Caco-2 (cell line): Measurements from ENCODE around the gene PTPRO. TPM values are rescaled to one million over a fixed set of nuclear protein-coding genes. Genes with fewer than 3 reads are reported as not detected.

ENCODE experiments used
- BruUV-seq: library from RNA; stranded (reverse); fragments of 400-500 nt; replicated peaks from 2 replicates; lab custom pipeline; 2021; lab: Mats Ljungman, UMichigan
- CTCF ChIA-PET: fragments of 300-600 bp; sonication (Branson Sonifier 250); formaldehyde crosslinking; loops from one replicate; lab custom pipeline; 2022; ENCODE audit warnings: antibody characterized with exemption; lab: Charles Lee
- POLR2A ChIA-PET: fragments of 300-600 bp; sonication (Branson Sonifier 250); formaldehyde crosslinking; loops from one replicate; lab custom pipeline; 2022; ENCODE audit warnings: antibody characterized with exemption; lab: Charles Lee
- DNase-seq, 2 experiments: peaks; one replicate each; pipeline versions ENCODE4 v3.0.0 to v3.0.0-alpha.2; 2020 to 2022
- H3K27me3 ChIP-seq: replicated peaks from 2 replicates; pipeline ENCODE4 v1.6.0; 2011; ENCODE audit warnings: low read length; ENCODE audit not compliant: control insufficient read depth, insufficient read depth
- H3K36me3 ChIP-seq: 2 replicates; pipeline ENCODE4 v1.5.1; 2011; ENCODE audit warnings: low read length; ENCODE audit not compliant: control insufficient read depth, insufficient read depth
- H3K4me1 ChIP-seq: fragments of 250-450 bp; sonication (Bioruptor Pico); 2 replicates; pipeline ENCODE4 v1.5.1; 2020; ENCODE audit warnings: mild to moderate bottlenecking
- H3K4me3 ChIP-seq: 2 replicates; pipeline ENCODE4 v1.5.1; 2011; ENCODE audit warnings: low read depth, mild to moderate bottlenecking, control low read depth, low read length
- H3K9me3 ChIP-seq: fragments of 250-450 bp; sonication (Bioruptor Pico); 2 replicates; pipeline ENCODE4 v1.5.1; 2020; ENCODE audit warnings: mild to moderate bottlenecking, moderate library complexity
- H3K27ac Mint-ChIP-seq: one replicate; pipeline ENCODE4 v1.8.0; 2022; ENCODE audit warnings: mixed read lengths; ENCODE audit not compliant: unreplicated experiment
- H3K27me3 Mint-ChIP-seq: one replicate; pipeline ENCODE4 v1.8.0; 2022; ENCODE audit warnings: mixed read lengths; ENCODE audit not compliant: insufficient read depth, unreplicated experiment
- H3K36me3 Mint-ChIP-seq: one replicate; pipeline ENCODE4 v1.8.0; 2022; ENCODE audit warnings: mild to moderate bottlenecking, mixed read lengths; ENCODE audit not compliant: insufficient read depth, unreplicated experiment
- H3K4me1 Mint-ChIP-seq: one replicate; pipeline ENCODE4 v1.8.0; 2022; ENCODE audit warnings: low read depth, mixed read lengths; ENCODE audit not compliant: unreplicated experiment
- H3K4me3 Mint-ChIP-seq: one replicate; pipeline ENCODE4 v1.8.0; 2022; ENCODE audit warnings: mild to moderate bottlenecking, moderate library complexity, mixed read lengths; ENCODE audit not compliant: unreplicated experiment
- H3K9me3 Mint-ChIP-seq: one replicate; pipeline ENCODE4 v1.8.0; 2022; ENCODE audit warnings: mixed read lengths; ENCODE audit not compliant: unreplicated experiment
- intact Hi-C: fragments of 100-400 bp; cut with micrococcal nuclease; formaldehyde crosslinking; loops from one replicate; pipeline ENCODE4 v1.10.0; 2022; ENCODE audit not compliant: unreplicated experiment
- total RNA-seq: library from RNA; stranded (reverse); gene quantifications from 2 replicates; pipeline ENCODE4 v1.2.3, GENCODE V29; 2022
- TF ChIP-seq, protein P1 (sequence below), 2 experiments: fragments of 200-600 bp in 1 of 2; IDR thresholded peaks; 1 replicate in 1 of 2; 2 replicates in 1 of 2; pipeline versions ENCODE4 v1.5.1 to v1.8.0; 2011 to 2022; ENCODE audit warnings: antibody characterized with exemption in 1 of 2, control low read depth in 1 of 2, inconsistent platforms in 1 of 2, low read depth in 1 of 2, low read length in 1 of 2, mild to moderate bottlenecking in 1 of 2, moderate library complexity in 1 of 2; ENCODE audit not compliant: insufficient read depth in 1 of 2, severe bottlenecking in 1 of 2, unreplicated experiment in 1 of 2

PTPRO gene
- total RNA-seq, 1 experiment from 2014 or later: not detected

DNA sequence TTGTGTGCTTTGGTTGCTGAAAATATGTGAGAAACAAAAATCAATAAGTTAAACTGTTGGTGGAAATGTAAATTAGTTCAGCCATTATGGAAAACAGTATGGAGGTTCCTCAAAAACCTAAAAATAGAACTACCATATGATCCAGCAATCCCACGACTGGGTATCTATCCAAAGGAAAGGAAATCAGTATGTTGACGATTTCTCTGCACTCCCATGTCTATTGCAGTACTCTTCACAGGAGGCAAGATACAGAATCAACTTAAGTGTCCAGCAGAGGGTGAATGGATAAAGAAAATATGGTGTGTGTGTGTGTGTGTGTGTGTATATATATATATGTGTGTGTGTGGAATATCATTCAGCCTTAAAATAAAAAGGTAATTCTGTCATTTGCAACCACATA lies 159.5 kb downstream of the PTPRO start:
- no peaks in the 10 kb centered on the region for H3K36me3 ChIP-seq
- H3K4me3 ChIP-seq: no peak overlapping the region
- DNase-seq: no peak
- TF ChIP-seq, protein P1, sequence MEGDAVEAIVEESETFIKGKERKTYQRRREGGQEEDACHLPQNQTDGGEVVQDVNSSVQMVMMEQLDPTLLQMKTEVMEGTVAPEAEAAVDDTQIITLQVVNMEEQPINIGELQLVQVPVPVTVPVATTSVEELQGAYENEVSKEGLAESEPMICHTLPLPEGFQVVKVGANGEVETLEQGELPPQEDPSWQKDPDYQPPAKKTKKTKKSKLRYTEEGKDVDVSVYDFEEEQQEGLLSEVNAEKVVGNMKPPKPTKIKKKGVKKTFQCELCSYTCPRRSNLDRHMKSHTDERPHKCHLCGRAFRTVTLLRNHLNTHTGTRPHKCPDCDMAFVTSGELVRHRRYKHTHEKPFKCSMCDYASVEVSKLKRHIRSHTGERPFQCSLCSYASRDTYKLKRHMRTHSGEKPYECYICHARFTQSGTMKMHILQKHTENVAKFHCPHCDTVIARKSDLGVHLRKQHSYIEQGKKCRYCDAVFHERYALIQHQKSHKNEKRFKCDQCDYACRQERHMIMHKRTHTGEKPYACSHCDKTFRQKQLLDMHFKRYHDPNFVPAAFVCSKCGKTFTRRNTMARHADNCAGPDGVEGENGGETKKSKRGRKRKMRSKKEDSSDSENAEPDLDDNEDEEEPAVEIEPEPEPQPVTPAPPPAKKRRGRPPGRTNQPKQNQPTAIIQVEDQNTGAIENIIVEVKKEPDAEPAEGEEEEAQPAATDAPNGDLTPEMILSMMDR (IDR thresholded peaks at IDR 0.05; ENCODE audit: insufficient read depth in 1 of 2, low read depth in 1 of 2, low read length in 1 of 2, severe bottlenecking in 1 of 2, unreplicated experiment in 1 of 2): no peak
- Mint-ChIP-seq H3K27me3 (peaks cover 9% of the 10 kb centered on the region), H3K4me1 (no peaks in the 10 kb centered on the region), H3K27ac (no peak overlapping the region), H3K9me3 (no peaks in the 10 kb centered on the region), H3K4me3 (no peak overlapping the region), H3K36me3 (no peaks in the 10 kb centered on the region)
- POLR2A ChIA-PET: no interaction called here
- H3K4me1 ChIP-seq: no peaks in the 10 kb centered on the region
- no peaks in the 10 kb centered on the region; the same call in none of the 2 replicates for H3K27me3 ChIP-seq
- CTCF ChIA-PET: no interaction called here
- no peaks in the 10 kb centered on the region; the same call in 1 of the 2 replicates for H3K9me3 ChIP-seq
- intact Hi-C loops: no loop called here
- no TSS peak for BruUV-seq

- BruUV-seq: no TSS peak
- Histone ChIP-seq H3K36me3 (no peaks in the 10 kb centered on the region), H3K27me3 (no peaks in the 10 kb centered on the region; the same call in 1 of the 2 replicates), H3K4me1 (no peaks in the 10 kb centered on the region), H3K4me3 (no peak overlapping the region), H3K9me3 (no peaks in the 10 kb centered on the region; the same call in 1 of the 2 replicates)
- no peak for DNase-seq
- intact Hi-C loops: no loop called here
- Mint-ChIP-seq H3K27me3 (peaks cover 9% of the 10 kb centered on the region), H3K4me3 (no peak overlapping the region), H3K4me1 (no peaks in the 10 kb centered on the region), H3K36me3 (no peaks in the 10 kb centered on the region), H3K27ac (no peak overlapping the region), H3K9me3 (no peaks in the 10 kb centered on the region)
- POLR2A ChIA-PET: no interaction called here
- CTCF ChIA-PET: no interaction called here
- TF ChIP-seq, protein P1 (IDR thresholded peaks at IDR 0.05; ENCODE audit: insufficient read depth in 1 of 2, low read depth in 1 of 2, low read length in 1 of 2, severe bottlenecking in 1 of 2, unreplicated experiment in 1 of 2): no peak
These were observed 163.2 kb downstream of the PTPRO start for GRCh38 chr12:15485466-15485865.

DNA sequence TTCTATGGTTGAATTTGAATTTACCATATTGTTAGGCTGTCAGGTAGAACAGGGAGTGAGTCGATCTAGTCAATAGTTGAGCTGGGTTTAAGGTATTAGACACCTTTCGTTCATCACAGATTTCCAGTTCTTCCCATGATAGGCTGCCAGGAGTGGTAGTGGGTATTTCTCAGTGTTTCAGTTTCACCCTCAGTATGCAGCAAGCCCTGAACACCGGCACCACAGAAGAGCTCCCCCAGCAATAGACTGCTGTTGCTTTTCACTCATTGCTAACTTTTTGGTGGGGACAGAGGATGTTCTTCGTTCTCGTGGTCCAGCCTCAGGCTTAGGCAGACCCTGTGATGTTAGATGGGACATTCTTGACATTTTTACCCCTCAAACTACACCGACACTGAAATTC lies 164.6 kb downstream of the PTPRO start:
- CTCF ChIA-PET: no interaction called here
- H3K9me3 ChIP-seq: no peaks in the 10 kb centered on the region; the same call in 1 of the 2 replicates
- H3K4me1 ChIP-seq: no peaks in the 10 kb centered on the region
- no peaks in the 10 kb centered on the region for H3K27me3 ChIP-seq
- peaks cover 3% of the 10 kb centered on the region for H3K27me3 Mint-ChIP-seq
- TF ChIP-seq, protein P1 (IDR thresholded peaks at IDR 0.05; ENCODE audit: insufficient read depth in 1 of 2, low read depth in 1 of 2, low read length in 1 of 2, severe bottlenecking in 1 of 2, unreplicated experiment in 1 of 2): no peak
- intact Hi-C loops: no loop called here
- H3K4me3 Mint-ChIP-seq: no peak overlapping the region
- no peaks in the 10 kb centered on the region for H3K36me3 ChIP-seq
- no peaks in the 10 kb centered on the region for H3K36me3 Mint-ChIP-seq
- no peak overlapping the region for H3K27ac Mint-ChIP-seq
- POLR2A ChIA-PET: no interaction called here
- DNase-seq: no peak
- no peaks in the 10 kb centered on the region for H3K4me1 Mint-ChIP-seq
- H3K4me3 ChIP-seq: no peak overlapping the region
- no peaks in the 10 kb centered on the region for H3K9me3 Mint-ChIP-seq
- BruUV-seq: no TSS peak
